NCI-H1048 (cell line): ENCODE data around the gene ELF1.

ENCODE experiments used
- DNase-seq: peaks from one replicate; lab custom pipeline; 2025; lab: John Stamatoyannopoulos, UW

Gene ELF1

GRCh38 chr13:41006306-41006705, 12.8 kb downstream of the ELF1 start:
- DNase-seq, result no peak

GRCh38 chr13:41005704-41006103, 13.4 kb downstream of the ELF1 start:
- no peak for DNase-seq

GRCh38 chr13:41004875-41005693, 14.0 kb downstream of the ELF1 start:
- DNase-seq, result no peak

DNA sequence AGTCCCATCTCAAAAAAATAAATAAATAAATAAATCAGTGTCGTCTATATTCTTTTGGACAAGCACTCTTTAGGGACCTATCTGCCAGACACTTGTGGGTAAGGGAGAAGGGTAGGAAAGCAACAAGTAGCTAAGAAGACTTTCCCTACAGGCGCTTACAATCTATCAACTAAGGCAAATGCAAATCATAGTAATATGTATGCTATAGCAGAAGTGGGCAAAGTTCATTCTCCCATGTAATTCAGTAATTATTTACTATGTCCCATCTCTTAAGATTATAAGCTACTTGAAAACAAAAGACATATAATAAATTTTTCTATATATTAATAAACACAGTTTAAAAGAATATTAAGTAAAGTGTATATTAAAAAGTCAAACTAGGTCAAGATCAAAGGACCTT, 16.5 kb downstream of the ELF1 start:
- no peak for DNase-seq

GRCh38 chr13:41001695-41002094, 17.4 kb downstream of the ELF1 start:
- DNase-seq, result no peak

- no peak for DNase-seq
These were observed 19.7 kb downstream of the ELF1 start for GRCh38 chr13:40999416-40999815.

- no peak for DNase-seq
These were observed 22.6 kb downstream of the ELF1 start for GRCh38 chr13:40996426-40997092.

DNA sequence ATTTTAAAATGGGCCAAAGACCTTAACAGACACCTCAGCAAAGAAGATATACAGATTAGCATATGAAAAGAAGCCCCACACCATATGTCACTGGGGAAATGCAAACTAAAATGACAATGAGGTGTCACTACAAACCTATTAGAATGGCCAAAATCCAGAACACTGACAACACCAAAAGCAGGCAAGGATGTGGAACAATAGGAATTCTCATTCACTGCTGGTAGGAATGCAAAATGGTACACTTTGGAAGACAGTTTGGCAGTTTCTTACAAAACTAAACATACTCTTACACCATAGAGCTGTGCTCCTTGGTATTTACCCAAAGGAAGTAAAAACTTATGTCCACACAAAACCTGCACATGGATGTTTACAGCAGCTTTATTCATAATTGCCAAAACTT, 23.1 kb downstream of the ELF1 start:
- no peak for DNase-seq

DNA sequence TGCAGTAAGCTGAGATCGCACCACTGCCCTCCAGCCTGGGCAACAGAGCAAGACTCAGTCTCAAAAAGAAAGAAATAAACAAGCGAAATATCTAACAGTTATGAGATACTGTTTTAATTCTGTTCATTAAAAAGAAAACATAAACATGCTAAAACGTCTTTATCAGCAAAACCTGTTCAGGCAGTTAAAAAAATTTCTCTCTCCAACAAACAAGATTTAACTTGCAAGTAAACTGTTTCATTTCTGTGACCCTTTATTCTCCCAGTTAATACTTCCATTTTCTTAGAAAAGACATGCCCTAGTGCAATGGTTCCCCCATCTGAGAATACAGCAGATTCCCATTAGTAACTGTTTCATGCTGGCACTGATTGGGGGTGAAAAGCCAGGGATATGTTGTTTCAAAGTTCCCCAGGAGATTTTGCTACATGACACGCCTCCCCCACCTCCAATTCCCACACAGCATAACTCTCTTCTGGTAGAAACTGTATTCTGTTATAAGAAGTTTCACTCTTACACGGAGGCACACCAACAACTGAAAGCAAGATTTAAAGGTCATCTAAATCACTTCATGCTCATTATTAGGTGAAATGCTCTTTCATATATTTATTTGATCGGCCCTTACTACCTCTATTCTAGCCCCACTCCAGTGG, 24.4 kb downstream of the ELF1 start:
- no peak for DNase-seq

DNA sequence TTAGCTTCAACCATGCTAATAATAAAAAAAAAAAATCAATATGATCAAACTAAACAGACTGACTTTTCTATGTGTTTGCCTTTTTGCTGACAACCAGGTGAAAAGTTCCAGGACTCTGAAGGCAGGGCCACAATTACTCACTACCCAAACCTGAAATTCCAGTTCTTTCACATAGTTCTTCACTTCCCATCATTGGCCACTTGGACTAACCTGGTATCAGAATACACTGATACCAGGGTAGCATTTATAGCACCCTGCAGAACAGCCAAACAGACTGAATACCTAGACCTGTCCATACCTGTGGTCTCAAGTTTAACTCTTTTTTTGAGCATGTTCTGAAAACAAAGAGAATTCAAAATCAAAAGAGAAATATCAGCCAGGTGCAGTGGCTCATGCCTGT, 25.1 kb downstream of the ELF1 start:
- peak; percentile 49 for DNase-seq

DNA sequence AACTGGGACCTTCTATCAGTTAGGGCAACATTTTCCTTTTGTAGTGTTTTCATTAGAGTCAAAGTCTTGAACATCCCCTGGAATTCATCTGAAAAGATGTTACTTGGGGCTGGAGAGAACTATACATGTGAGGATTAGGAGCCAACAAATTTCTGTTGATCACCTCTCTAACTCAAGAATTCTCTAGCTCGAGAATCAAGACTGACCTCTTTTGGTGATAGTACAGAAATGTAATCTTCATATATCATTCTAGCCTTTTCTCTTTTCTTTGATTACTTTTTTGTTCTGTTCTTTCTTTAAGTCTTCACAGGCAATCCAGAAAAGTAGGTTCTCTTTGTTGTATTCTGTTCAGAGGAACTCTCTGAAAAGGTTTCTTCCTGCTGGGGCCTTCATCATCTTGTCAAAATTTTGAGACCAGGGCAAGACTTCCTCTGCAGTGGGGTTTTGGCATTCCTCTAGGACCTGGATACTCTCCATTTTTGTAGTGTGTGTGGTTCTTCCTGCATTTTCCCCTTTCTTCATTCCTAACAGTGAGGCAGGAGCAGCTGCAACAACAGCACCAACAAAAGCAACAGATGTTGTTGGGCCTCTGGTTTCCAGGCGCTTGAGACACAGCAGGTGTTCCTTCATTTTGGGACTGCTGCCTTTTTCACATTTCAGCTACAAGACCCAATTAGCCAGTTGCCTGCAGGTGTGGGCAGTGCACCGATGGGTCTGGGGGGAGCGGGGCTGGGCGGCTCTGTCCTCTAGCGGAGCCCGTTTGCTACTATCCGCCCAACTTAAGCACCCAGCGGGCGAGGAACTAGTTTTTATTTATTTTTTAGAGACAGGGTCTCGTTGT, 26.2 kb downstream of the ELF1 start:
- DNase-seq, result no peak

GRCh38 chr13:40987606-40988280, 31.4 kb downstream of the ELF1 start:
- DNase-seq, result no peak

DNA sequence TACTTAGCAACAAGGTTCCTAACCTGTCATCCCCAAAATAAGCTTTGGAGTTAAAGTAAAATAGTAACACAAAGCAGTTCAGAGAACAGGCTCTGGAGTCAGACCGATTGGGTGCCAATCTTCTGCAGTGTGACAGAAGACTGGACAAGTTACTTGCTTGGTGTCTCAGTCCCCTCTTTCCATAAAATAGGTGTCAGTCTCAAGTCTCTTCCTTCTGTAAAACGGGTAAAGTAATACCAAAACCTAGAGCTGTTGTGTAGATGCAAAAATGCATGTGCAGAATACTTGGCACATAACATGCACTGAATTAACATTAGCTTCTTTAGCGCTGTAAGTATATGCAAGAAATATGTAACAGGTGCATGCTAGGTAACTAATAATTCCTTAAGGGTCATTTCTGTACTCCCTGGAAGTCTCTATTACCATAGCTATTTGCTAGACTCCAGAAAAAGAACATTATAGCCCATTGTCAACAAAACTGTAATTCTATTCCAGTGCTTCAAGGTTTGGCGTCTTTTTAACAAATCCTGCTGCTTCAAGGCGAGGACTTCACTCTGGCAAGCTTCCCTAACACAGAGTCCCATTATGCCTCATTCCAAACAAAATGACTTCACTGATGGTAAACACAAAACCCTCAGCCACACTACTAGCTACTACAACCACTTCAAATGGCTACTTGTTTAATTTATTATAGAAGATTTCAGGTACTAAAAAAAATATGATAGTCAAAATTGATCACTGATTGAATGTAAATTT, 32.8 kb downstream of the ELF1 start:
- no peak for DNase-seq

GRCh38 chr13:40985381-40986100, 33.6 kb downstream of the ELF1 start:
- DNase-seq, result no peak

DNA sequence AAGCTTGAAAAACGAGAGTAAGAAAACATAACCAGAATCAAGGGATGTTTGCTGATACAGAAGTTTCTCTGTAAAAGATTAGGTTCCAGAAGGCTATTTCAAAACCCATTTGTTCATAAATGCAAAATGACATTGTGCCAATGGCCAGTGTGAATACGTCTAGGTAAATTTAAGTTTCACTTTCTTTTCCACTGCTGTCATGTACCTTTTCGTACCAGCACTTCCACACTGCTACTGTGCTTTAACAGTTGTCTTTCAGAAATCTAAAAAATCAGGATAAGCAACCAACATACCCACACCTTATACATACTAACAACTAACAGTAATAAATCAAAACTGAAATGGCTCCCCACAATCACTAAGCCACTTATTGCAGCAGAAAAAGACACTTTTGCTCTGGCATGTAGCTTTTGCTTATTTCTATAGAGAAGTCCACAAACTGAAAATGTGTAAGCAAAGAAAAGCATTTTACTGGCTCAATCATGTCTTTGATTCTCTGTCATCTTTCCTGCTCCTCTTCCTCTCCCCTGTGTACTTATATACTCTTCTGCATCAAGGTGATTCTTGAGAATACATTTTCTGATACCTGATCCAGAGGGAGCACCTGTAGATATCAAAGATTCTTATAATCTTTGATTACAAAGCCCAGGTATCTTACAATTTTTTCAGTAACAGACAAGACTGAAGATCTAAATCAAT, 34.3 kb downstream of the ELF1 start:
- DNase-seq, result no peak

- no peak for DNase-seq
These were observed 35.1 kb downstream of the ELF1 start for GRCh38 chr13:40983725-40984667.

DNA sequence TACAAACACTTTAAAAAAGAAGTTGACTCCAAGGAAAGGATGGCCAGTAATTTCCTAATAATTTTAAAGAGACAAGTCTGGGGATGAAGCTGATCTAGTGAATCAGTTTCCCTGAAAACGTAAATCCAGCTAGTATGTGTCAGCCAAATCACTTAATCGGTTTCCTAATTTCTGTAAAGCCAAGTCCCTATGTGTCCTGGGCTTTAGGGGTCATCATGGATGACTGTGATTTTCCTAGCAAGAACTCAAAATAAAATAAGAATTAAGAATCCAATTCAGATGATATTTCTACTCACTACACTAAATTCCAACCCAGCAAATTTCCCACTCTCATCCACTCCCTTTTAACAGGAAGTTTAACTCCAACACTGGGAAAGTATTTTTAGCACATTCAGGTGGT, 35.9 kb downstream of the ELF1 start:
- no peak for DNase-seq

GRCh38 chr13:40982772-40983171, 36.3 kb downstream of the ELF1 start:
- no peak for DNase-seq
